Stimulated activated naive CD8-positive, alpha-beta T cell treated with anti-CD3 and anti-CD28 coated beads, Interleukin-15, Interleukin-2, amounts not matched to agents 100 ng/mL and 50 ng/mL, for 24 hours (primary cell): ENCODE measurements around the gene MS4A10.
"Not testable (repeated sequence)": the region's sequence is repeated elsewhere in the genome, so short reads cannot be mapped to it uniquely, and the experiment has no call there.

Experiments used
- H3K27ac Mint-ChIP-seq: one replicate; pipeline ENCODE4 v1.8.0; 2021; ENCODE audit warnings: mild to moderate bottlenecking, mixed read lengths
- H3K27me3 Mint-ChIP-seq: one replicate; pipeline ENCODE4 v1.8.0; 2021; ENCODE audit warnings: mixed read lengths
- H3K36me3 Mint-ChIP-seq: one replicate; pipeline ENCODE4 v1.8.0; 2021; ENCODE audit warnings: low read depth, mixed read lengths
- H3K4me1 Mint-ChIP-seq: one replicate; pipeline ENCODE4 v1.8.0; 2021; ENCODE audit warnings: low read depth, mixed read lengths
- H3K4me3 Mint-ChIP-seq: one replicate; pipeline ENCODE4 v1.8.0; 2021; ENCODE audit warnings: mild to moderate bottlenecking, mixed read lengths
- H3K9me3 Mint-ChIP-seq: one replicate; pipeline ENCODE4 v1.8.0; 2021; ENCODE audit warnings: mixed read lengths

Gene MS4A10

DNA sequence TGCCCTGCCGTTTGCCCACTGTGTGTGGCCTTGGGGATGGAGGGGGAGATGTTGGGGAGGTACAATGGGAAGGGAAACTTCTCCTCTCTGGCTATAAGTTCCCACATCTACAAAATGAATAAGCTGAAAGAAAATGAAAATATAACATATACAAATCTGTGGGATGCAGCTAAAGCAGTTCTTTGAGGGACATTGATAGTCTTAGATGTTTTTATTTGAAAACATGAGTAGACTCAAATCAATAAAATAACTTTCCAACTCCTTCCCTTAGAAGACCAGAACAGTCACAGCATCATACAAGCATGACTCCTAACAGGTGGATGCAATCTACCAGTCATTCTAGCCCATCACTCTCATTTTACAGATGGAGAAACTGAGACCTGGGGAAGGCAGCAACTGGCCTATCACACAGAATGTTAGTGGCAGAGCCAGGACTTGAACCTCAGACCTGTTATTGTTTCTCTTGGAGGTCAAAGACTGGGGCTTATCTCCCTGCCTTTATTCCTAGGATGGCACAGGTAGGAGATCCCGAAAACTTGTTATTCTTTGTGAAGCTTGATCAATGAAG is 31.5 kb downstream of the MS4A10 start:
- Mint-ChIP-seq H3K4me3 (no peak overlapping the region), H3K27ac (no peak overlapping the region), H3K27me3 (peaks cover 1% of the 10 kb centered on the region), H3K36me3 (no peaks in the 10 kb centered on the region), H3K4me1 (no peaks in the 10 kb centered on the region), H3K9me3 (peaks cover 6% of the 10 kb centered on the region)

DNA sequence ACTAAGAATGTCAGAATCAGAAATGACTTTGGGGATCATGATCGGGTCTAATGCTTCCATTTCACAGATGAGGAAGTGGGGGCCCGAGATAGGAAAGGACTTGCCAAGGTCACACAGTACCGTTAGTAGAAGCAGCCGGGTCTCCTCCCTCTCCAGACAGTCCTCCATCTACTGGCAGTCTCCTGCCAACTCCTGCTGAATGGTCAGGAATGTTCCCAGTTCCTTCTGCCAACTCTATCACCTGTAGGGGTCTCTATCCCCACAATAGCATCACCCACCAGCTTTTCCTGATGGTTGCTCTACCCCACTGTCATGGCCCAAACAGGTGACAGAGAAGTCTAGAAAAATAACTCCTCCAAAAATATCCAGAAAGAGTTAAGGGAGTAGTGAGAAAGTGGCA is 32.9 kb downstream of the MS4A10 start:
- Mint-ChIP-seq H3K4me1 (no peaks in the 10 kb centered on the region), H3K4me3 (no peak overlapping the region), H3K27me3 (no peaks in the 10 kb centered on the region), H3K36me3 (no peaks in the 10 kb centered on the region), H3K9me3 (peaks cover 6% of the 10 kb centered on the region), H3K27ac (no peak overlapping the region)

DNA sequence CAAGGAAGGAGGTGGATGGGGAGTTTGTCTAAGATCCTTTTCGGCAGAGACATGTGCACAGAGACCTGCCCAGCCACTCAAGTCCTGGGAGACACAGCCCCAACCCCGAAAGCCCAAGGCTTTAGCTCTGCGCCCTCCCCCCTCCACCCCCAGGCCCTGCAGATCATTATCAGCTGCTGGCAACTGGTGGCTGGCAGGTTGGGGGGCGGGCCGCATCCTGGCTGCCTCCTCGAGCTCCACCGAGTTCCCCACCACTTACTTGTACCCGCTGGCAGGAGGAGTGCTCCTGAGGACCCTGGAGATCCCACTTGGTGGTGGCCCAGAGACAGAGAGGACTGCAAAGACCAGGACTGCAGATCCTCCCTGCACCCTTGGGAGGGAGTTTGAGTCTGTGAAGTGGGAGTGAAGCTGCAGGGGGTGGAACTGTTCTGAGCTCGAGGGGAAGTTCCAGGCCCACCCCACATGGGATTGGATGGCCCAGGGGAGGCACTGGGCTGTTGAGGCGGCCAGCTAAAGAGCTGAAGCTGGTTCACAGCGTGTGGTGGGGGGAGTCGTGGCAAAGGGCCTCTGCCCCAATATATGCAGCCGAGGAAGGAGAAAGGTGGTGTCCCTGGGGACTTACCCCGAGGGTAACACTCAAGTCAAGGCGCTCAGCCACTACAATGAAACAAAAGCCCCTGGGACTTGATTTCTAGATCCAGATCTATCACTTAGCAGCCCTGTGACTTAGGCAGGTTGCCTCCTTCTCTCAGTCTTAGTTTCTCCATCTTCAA is 36.9 kb downstream of the MS4A10 start:
- Mint-ChIP-seq H3K4me3 (no peak overlapping the region), H3K9me3 (no peaks in the 10 kb centered on the region), H3K4me1 (no peaks in the 10 kb centered on the region), H3K27ac (no peak overlapping the region), H3K36me3 (no peaks in the 10 kb centered on the region), H3K27me3 (no peaks in the 10 kb centered on the region)

GRCh38 chr11:60823745-60824306 is 38.7 kb downstream of the MS4A10 start:
- H3K4me1 Mint-ChIP-seq, H3K9me3 Mint-ChIP-seq, H3K4me3 Mint-ChIP-seq, H3K27me3 Mint-ChIP-seq, H3K36me3 Mint-ChIP-seq, H3K27ac Mint-ChIP-seq: not testable (repeated sequence)

GRCh38 chr11:60825118-60825517 is 40.0 kb downstream of the MS4A10 start:
- no peaks in the 10 kb centered on the region for H3K36me3 Mint-ChIP-seq
- no peak overlapping the region for H3K4me3 Mint-ChIP-seq
- H3K27ac Mint-ChIP-seq = no peak overlapping the region
- no peaks in the 10 kb centered on the region for H3K27me3 Mint-ChIP-seq
- no peaks in the 10 kb centered on the region for H3K9me3 Mint-ChIP-seq
- H3K4me1 Mint-ChIP-seq = no peaks in the 10 kb centered on the region

- Mint-ChIP-seq H3K4me3 (no peak overlapping the region), H3K9me3 (no peaks in the 10 kb centered on the region), H3K4me1 (no peaks in the 10 kb centered on the region), H3K27me3 (no peaks in the 10 kb centered on the region), H3K36me3 (no peaks in the 10 kb centered on the region), H3K27ac (no peak overlapping the region)
Measured at GRCh38 chr11:60825790-60826189, 40.7 kb downstream of the MS4A10 start.

GRCh38 chr11:60830478-60831142 is 45.5 kb downstream of the MS4A10 start:
- Mint-ChIP-seq H3K27me3 (no peaks in the 10 kb centered on the region), H3K27ac (no peak overlapping the region), H3K4me3 (no peak overlapping the region), H3K4me1 (no peaks in the 10 kb centered on the region), H3K9me3 (no peaks in the 10 kb centered on the region), H3K36me3 (no peaks in the 10 kb centered on the region)

- no peaks in the 10 kb centered on the region for H3K27me3 Mint-ChIP-seq
- H3K27ac Mint-ChIP-seq = no peak overlapping the region
- H3K36me3 Mint-ChIP-seq = no peaks in the 10 kb centered on the region
- no peak overlapping the region for H3K4me3 Mint-ChIP-seq
- H3K4me1 Mint-ChIP-seq = no peaks in the 10 kb centered on the region
- no peaks in the 10 kb centered on the region for H3K9me3 Mint-ChIP-seq
Measured at GRCh38 chr11:60831143-60831500, 46.0 kb downstream of the MS4A10 start.

DNA sequence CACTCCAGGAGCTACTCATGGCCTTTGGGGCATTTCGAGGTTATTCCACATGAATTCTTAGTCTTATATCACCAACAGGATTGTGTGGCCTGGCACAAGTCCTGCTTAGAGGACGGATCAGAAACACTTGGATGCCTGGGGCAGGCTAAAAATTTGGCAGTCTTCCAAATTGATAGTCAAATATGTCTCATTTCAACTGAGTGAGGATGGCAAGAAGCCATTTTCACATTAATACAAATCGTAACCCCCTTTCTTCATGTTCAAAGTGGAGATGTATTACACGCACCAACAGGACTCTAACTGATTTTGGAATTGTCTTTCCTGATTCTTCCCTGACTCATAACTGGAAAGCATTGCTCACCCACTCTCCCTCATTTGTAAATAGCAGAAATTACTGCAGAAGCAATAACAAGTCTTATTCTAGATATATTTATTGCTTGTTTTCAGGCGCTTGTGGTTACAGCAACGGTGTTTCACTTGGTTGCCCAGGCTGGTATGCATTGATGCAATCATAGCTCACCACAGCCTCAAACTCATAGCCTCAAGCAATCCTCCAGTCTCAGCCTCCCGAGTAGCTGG is 46.5 kb downstream of the MS4A10 start:
- Mint-ChIP-seq H3K27me3 (no peaks in the 10 kb centered on the region), H3K27ac (no peak overlapping the region), H3K4me3 (no peak overlapping the region), H3K4me1 (no peaks in the 10 kb centered on the region), H3K36me3 (no peaks in the 10 kb centered on the region), H3K9me3 (no peaks in the 10 kb centered on the region)

- H3K27ac Mint-ChIP-seq = no peak overlapping the region
- H3K4me1 Mint-ChIP-seq = peaks cover 3% of the 10 kb centered on the region
- no peaks in the 10 kb centered on the region for H3K9me3 Mint-ChIP-seq
- H3K36me3 Mint-ChIP-seq = no peaks in the 10 kb centered on the region
- H3K27me3 Mint-ChIP-seq = no peaks in the 10 kb centered on the region
- H3K4me3 Mint-ChIP-seq = no peak overlapping the region
Measured at GRCh38 chr11:60834742-60835533, 49.8 kb downstream of the MS4A10 start.

GRCh38 chr11:60835534-60835846 is 50.4 kb downstream of the MS4A10 start:
- Mint-ChIP-seq H3K27ac (no peak overlapping the region), H3K27me3 (no peaks in the 10 kb centered on the region), H3K36me3 (no peaks in the 10 kb centered on the region), H3K9me3 (no peaks in the 10 kb centered on the region), H3K4me1 (peaks cover 3% of the 10 kb centered on the region), H3K4me3 (no peak overlapping the region)

DNA sequence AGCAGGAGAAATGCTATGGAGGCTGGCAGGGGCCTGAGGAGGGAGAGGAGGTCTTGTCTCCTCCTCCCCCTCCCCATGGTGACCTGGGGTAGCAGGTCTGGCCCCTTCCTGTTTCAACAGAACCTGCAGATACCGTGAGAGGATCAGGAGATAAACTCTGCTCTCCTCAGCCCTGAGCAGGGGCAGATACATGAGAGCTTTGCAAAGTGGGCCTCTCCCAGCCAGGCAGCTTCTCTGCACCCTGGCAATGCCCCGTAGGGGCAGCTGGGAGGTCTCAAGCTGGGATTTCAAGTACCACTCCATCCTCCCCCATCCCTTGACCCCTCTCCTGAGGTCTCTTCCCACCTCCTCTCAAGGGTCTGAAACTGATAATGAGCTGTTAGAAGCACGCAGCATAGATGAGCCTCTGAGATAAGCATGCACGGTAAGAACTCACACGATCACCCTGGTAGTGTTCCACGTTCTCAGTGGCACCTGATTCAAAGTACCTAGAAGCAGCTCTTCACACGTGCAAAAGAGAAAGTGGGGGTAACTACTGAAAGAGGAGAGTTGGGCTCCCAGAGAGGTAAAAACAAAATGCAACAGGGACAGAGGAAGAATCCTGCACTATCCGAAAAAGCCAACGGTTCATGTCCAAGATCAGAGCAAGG is 51.9 kb downstream of the MS4A10 start:
- peaks cover 4% of the 10 kb centered on the region for H3K9me3 Mint-ChIP-seq
- no peak overlapping the region for H3K27ac Mint-ChIP-seq
- no peaks in the 10 kb centered on the region for H3K36me3 Mint-ChIP-seq
- peaks cover 14% of the 10 kb centered on the region for H3K4me1 Mint-ChIP-seq
- no peak overlapping the region for H3K4me3 Mint-ChIP-seq
- no peaks in the 10 kb centered on the region for H3K27me3 Mint-ChIP-seq

DNA sequence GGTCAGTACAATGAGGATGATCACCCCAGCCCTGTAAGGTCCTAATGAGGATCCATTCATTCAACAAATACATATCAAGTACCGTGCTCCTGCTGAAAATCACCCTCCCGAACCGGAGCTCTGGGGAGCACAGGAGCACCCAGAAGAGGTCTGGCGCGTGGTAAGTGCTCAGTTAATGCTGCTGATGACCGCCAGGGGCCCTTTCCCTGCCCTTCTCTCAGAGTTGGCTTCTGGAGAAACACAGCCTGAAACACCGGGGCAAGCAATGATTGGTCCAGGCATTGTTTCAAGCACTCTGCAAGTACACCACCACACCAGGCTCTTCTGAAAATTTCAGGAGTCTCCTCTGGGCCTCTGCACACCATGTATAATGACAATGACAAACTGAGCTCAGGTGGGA is 53.0 kb downstream of the MS4A10 start:
- H3K27me3 Mint-ChIP-seq = no peaks in the 10 kb centered on the region
- peaks cover 4% of the 10 kb centered on the region for H3K36me3 Mint-ChIP-seq
- peaks cover 4% of the 10 kb centered on the region for H3K9me3 Mint-ChIP-seq
- no peak overlapping the region for H3K27ac Mint-ChIP-seq
- H3K4me3 Mint-ChIP-seq = no peak overlapping the region
- peaks cover 14% of the 10 kb centered on the region for H3K4me1 Mint-ChIP-seq
